HG02610 (cell line): Measurements from ENCODE around the gene KLHL3.

Experiments
- ATAC-seq: cut with Tn5 transposase; IDR thresholded peaks from one replicate; pipeline ENCODE4 v1.9.1; 2021; ENCODE audit warnings: mild to moderate bottlenecking, moderate library complexity; ENCODE audit not compliant: unreplicated experiment

The KLHL3 gene

GRCh38 chr5:137592317-137592716, 143.6 kb downstream of the KLHL3 start:
- ATAC-seq, result no peak

- peak; percentile 68 for ATAC-seq
These were observed 146.7 kb downstream of the KLHL3 start for GRCh38 chr5:137589185-137589584.

- ATAC-seq, result no peak
These were observed 148.0 kb downstream of the KLHL3 start for GRCh38 chr5:137587919-137588318.

- ATAC-seq, result no peak
These were observed 151.6 kb downstream of the KLHL3 start for GRCh38 chr5:137584262-137584661.

- ATAC-seq, result no peak
These were observed 152.8 kb downstream of the KLHL3 start for GRCh38 chr5:137583129-137583528.

- no peak for ATAC-seq
These were observed 153.7 kb downstream of the KLHL3 start for GRCh38 chr5:137582218-137582617.

GRCh38 chr5:137581776-137582175, 154.1 kb downstream of the KLHL3 start:
- no peak for ATAC-seq

- ATAC-seq, result no peak
These were observed 155.9 kb downstream of the KLHL3 start for GRCh38 chr5:137580030-137580429.

GRCh38 chr5:137575847-137576246, 160.0 kb downstream of the KLHL3 start:
- no peak for ATAC-seq

- no peak for ATAC-seq
These were observed 160.7 kb downstream of the KLHL3 start for GRCh38 chr5:137575211-137575610.

GRCh38 chr5:137573376-137573775, 162.5 kb downstream of the KLHL3 start:
- no peak for ATAC-seq

- no peak for ATAC-seq
These were observed 163.7 kb downstream of the KLHL3 start for GRCh38 chr5:137572042-137572695.

GRCh38 chr5:137570070-137570469, 165.8 kb downstream of the KLHL3 start:
- ATAC-seq, result no peak
